Activated CD4-positive, CD25-positive, alpha-beta regulatory T cell treated with anti-CD3 and anti-CD28 coated beads, Interleukin-2, amount 50 U/mL, for 24 hours (primary cell): ENCODE results near the gene SIX5.

Source experiments
- ATAC-seq, 2 donors: fragments of 150-1000 bp; cut with Tn5 transposase; one replicate each; pipeline ENCODE4 v1.10.0; 2021; ENCODE audit warnings: mild to moderate bottlenecking in 1 of 2, moderate library complexity in 1 of 2

SIX5 gene

DNA sequence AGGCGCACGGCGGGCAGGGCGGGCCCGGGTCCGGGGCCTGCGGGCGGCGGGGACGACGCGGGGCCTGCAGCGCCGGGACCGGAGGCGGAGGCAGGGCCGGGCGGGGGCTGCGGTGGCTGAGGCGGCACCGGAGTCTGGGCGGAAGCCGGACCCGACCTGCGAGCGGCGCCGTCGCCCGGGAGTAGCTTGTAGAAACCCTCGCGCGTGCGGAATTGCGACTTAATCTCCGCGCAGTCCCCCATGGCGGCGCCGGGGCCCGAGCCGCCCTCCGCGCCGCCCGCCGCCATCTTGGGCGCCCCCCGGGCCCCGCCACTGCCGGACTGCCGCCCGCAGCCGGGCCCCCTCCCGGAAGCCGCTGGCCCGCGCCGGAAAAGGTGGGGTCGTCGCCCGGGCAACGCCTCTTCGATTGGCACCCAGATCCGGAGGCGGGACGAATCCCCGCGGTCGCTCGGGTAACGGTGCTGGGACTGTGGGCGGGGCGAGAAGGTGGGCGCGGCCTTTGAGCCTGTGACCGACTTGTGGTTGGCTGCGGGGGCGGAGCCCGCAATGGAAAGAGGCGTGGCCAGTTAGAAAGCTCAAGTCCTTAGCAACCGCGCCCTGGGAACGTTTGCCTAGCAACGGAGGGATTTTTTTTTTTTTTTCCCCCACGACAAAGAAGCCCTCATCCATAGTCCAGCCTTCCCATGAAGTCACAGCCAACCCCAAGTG is 23.6 kb upstream of the SIX5 start, which contains the start of gene DMWD:
TSS of gene DMWD (minus strand) at position 376 of the 708 bp plus-strand sequence. CDS start at position 287, 89 bp downstream.
- peak; percentile 93 to 94 for ATAC-seq

- ATAC-seq: peak in 1 of 2 donors; percentile 3
These were observed 22.9 kb upstream of the SIX5 start for GRCh38 chr19:45791744-45792469.

GRCh38 chr19:45790942-45791341 is 21.9 kb upstream of the SIX5 start:
- no peak for ATAC-seq

- no peak for ATAC-seq
These were observed 20.2 kb upstream of the SIX5 start for GRCh38 chr19:45789035-45789786.

DNA sequence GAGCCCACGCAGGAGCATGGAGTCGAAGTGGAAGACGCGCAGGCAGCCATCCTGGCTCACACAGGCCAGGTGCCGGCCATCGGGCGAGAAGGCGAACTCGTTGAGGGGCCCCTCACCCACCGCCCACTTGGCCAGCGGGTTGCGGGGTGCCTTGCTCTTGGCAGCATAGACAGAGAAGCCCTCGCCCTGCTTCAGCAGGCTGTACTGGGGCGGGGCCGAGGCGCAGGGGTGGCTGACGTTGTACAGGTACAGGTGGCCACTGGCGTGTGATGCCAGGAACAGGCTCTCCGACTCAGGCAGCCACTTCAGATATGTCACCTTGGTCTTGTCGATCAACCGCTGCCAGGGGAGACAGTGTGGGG is 17.5 kb upstream of the SIX5 start:
- ATAC-seq: no peak

DNA sequence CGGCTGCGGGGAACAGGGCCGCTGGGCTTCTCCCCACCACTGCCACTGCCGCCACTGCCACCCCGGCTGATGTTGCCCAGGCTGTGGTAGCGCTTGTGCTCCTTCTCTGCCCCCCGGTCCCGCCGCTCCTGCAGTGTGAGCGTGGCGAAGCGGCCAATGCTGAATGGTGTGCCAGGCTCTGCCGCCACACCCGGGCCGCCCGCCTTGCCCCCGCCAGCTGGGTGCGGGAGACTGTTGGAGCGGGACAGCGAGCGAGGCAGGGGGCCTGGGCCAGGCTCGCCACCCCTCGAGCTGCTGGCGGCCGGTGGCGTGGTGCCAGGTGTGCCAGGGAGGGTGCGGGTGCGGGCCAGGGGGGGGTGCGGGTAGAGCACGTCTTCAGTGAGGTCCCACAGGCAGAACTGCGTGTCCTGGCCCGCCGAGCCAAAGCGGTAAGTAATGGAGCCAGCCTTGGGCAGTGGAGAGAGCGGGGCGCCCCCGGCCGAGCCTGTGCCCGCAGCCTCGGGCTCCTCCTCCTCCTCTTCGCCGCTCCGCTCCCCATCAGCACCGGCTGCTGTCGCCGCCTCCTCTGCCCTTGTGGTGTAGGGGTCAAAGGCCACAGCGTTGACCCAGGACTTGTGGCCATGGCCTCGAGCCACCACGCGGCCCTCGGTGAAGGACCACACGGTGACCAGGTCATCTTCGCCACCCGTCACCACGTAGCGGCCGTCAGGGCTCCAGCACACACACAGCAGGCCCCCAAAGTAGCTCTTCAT is 16.9 kb upstream of the SIX5 start:
- ATAC-seq: no peak

GRCh38 chr19:45785097-45785496 is 16.0 kb upstream of the SIX5 start:
- ATAC-seq: no peak

DNA sequence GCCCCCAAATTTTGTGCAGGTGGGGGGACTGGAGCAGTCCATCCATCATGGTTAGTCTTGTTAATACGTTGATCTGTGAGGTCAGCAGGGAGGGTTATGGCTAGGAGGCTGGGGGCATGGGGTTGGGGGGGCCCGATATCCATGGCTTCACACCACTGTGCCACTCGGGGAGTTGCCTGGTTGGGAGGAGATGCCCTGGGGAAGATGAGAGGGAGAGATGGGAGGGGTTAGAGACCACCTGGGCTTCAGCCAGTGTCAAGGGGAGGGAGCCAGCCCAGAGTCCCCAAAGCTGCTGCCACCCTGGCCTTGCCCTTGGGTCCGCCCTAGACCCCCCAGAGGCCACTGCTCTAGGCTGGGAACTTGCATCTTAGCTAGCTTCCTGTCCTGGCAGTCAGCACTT is 15.0 kb upstream of the SIX5 start:
- ATAC-seq: no peak

- no peak for ATAC-seq
These were observed 14.1 kb upstream of the SIX5 start for GRCh38 chr19:45782820-45783785.

- no peak for ATAC-seq
These were observed 13.2 kb upstream of the SIX5 start, which contains the start of gene DMPK for GRCh38 chr19:45782162-45782691. DMPK (minus strand) TSS chr19:45782490; CDS start chr19:45782352, 138 bp downstream.

GRCh38 chr19:45781214-45782161 is 12.4 kb upstream of the SIX5 start:
- no peak for ATAC-seq

- ATAC-seq: no peak
These were observed 11.6 kb upstream of the SIX5 start for GRCh38 chr19:45780448-45781213.

DNA sequence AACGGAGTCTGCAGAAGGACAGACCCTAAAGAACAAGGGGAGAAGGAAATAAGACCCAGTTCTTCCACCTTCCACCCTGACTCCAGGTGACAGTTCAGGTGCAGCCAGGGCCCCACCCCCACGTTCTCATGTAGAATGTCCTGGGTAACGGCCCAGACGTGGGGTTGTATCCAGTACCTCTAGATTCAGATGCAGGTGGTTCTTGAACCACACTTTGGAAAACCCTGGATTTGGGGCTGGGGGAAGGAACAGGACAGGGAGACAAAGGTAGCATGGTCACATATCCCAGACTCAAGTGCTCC is 11.0 kb upstream of the SIX5 start:
- no peak for ATAC-seq

GRCh38 chr19:45779231-45780145 is 10.4 kb upstream of the SIX5 start:
- ATAC-seq: peak; percentile 94 to 95

DNA sequence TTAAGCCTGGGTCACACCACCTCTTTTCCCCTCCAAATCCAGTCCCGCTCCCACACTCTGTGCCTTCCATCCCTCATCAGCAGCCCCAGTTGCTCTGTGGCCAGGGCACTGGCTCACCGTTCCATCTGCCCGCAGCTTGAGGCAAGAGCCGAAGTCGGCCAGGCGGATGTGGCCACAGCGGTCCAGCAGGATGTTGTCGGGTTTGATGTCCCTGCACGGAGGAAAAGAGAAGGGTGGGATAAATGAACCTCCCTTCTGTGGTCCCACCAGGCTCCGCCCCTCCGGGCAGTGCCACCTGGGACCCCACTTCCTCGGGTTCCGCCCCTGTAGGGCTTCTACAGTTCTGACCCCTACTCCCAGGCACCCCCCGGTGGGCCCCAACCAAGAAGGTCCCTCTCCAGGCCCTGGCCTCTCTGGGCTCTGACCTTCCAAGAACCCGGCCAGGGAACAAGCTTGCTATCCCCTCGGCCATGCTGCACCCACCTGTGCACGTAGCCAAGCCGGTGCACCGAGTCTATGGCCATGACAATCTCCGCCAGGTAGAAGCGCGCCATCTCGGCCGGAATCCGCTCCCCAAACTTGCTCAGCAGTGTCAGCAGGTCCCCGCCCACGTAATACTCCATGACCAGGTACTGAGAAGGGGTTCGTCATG is 9.1 kb upstream of the SIX5 start:
- ATAC-seq: no peak

DNA sequence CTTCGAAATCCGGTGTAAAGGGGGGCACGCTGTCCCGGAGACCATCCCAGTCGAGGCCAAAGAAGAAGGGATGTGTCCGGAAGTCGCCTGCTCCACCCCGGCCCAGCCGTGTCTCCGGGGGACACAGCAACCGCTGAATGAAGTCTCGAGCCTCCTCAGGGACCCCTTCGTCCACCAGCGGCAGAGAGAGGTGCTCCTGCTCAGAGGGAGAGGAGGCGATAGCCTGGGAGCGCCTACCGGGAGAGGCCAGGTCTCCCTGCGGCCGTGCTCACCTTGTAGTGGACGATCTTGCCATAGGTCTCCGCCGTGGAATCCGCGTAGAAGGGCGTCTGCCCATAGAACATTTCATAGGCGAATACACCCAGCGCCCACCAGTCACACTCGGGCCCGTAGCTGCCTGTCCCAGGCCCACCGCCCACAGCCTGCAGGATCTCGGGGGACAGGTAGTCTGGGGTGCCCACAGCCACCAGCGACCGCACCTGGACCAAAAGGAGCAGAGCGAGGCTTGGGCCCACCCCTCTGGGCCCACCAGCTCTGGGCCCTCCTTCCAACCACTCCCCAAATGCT is 8.4 kb upstream of the SIX5 start:
- ATAC-seq: no peak

GRCh38 chr19:45774765-45775164 is 5.7 kb upstream of the SIX5 start:
- no peak for ATAC-seq
